Adipose tissue (tissue), 3 donors: ENCODE data around the gene PIGQ. TPM values are rescaled to one million over a fixed set of nuclear protein-coding genes. Genes with fewer than 3 reads are reported as not detected.

Experiments used
- H3K27ac ChIP-seq: one replicate; pipeline ENCODE4 v1.5.1; 2013; ENCODE audit warnings: low read depth, low read length
- WGBS, 3 donors: extraction: QIAGEN DNeasy Blood & Tissue Kit; methylation state at CpG; one replicate each; pipeline ENCODE4 v1.1.7; 2013; 5-methylcytosine and 5-hydroxymethylcytosine counted together
- polyA plus RNA-seq, 3 donors: library from polyadenylated mRNA; stranded (reverse); fragments of 200-250 nt; gene quantifications; one replicate each; pipeline ENCODE4 v1.2.3, GENCODE V29; 2013
- donor health status: healthy with polysubstance abuse.
- donor health status: Bipolar disorder and iron deficiency.
- donor health status: healthy.

The PIGQ gene
- polyA plus RNA-seq, 3 donors: 36.6 to 47.7 (median 37.6) TPM

GRCh38 chr16:578232-578869, 8.6 kb downstream of the PIGQ start:
- 84 to 90% (median 85%) methylated on average over 23 to 24 of the region's 24 CpGs for whole genome bisulfite sequencing, 3 donors
- no peak overlapping the region for H3K27ac ChIP-seq

GRCh38 chr16:578870-579405, 9.2 kb downstream of the PIGQ start:
- H3K27ac ChIP-seq: no peak overlapping the region
- WGBS, 3 donors: 20 to 37% (median 22%) methylated on average over 26 to 34 of the region's 34 CpGs

- WGBS, 3 donors: 56 to 92% (median 89%) methylated on average over 25 to 27 of the region's 27 CpGs
Measured at GRCh38 chr16:580141-580945, 10.6 kb downstream of the PIGQ start.

GRCh38 chr16:580946-581498, 11.3 kb downstream of the PIGQ start:
- H3K27ac ChIP-seq: no peak overlapping the region
- 58 to 95% (median 95%) methylated on average over 18 to 19 of the region's 19 CpGs for WGBS, 3 donors

More at GRCh38 chr16:580141-580945, 10.6 kb downstream of the PIGQ start:
- H3K27ac ChIP-seq: no peak overlapping the region

DNA sequence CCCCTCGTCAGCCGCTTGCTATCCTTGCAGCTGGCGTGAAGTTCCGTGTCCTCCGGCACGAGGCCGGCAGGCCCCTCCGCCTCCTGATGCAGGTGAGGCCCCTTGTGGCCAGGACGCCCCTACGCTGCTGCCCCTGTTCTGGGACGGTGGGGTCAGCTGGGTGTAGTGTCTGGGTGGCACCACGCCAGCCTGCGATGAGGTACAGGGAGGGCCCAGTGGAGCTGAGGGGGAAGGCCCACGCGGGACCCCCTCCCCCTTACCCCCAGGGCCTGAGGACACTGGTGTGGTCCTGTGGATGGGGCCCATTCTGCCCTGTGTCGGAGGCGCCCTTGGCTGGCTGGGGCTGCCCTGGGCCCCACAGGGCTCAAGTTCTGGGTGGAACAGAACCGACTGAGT, 12.4 kb downstream of the PIGQ start:
- 84 to 90% (median 86%) methylated on average over 15 to 18 of the region's 18 CpGs for WGBS, 3 donors

DNA sequence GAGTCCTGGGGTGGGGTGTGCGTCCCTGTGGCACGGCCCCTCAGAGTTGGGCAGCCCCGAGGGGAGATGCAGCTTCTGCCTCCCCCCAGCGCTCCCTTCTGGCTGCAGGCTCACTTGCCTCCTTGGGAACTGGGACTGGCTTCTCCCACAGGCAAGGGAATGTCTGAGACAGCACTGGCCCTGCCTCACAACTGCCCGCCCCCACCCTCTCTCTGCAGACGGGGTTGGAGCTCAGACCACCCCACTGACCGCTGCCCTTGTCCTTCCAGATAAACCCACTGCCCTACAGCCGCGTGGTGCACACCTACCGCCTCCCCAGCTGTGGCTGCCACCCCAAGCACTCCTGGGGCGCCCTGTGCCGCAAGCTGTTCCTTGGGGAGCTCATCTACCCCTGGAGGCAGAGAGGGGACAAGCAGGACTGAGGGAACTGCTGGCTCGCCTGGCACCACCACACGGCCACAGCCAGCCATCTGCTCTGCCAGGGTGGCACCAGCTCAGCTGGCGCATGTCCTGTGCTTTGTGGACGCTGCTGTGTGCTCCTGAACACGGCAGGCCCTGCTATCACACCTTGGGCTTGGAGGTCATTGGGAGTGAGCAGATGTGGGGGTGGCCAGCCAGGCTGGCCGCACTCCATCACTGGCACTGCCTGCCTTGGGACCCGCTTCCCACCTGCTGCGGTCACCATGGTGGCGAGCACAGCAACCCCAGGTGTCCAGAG, 13.0 kb downstream of the PIGQ start:
- WGBS, 3 donors: 48 to 91% (median 90%) methylated on average over 18 to 21 of the region's 21 CpGs

More for the DNA sequence above, 12.4 kb downstream of the PIGQ start:
- no peak overlapping the region for H3K27ac ChIP-seq

GRCh38 chr16:583470-583814, 13.7 kb downstream of the PIGQ start:
- H3K27ac ChIP-seq: no peak overlapping the region
- WGBS, 3 donors: 67 to 74% (median 71%) methylated on average over 16 of the region's 16 CpGs

More for the DNA sequence above, 13.0 kb downstream of the PIGQ start:
- H3K27ac ChIP-seq: no peak overlapping the region

DNA sequence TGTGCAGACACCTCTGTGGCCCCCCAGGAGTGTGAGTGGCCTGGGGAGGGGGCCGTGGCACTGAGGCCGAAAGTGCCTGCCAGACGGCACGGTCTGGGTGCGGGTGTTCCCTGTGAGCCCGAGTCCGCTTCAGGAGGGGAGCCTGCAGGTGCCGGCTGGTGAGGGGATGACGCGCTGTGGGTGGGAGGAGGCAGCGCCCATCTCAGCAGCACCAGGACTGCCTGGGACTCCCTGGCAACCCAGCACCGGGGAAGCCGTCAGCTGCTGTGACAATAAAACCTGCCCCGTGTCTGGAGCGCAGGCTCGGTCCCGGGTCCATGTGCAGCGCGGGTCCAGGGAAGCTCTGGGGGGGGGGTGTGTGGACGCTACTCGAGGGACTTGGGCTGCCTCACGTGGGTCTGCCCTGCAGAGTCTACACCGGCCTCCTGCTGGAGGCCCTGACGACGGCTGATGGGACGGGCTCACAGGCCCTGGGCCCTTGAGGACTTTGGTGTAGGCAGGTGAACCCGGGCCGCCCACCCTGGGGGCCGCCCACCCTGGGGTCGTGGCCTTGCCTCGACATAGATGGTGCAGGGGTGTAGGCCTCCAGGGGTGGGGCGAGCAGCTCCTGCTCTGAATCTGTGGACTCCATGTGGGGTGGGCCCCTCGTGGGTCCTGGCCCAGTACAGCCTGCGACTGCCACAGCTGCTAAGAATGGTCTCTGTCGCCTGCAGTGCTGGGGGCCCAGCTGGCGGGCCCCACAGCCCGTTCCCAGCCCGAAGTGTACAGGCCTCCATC, 14.2 kb downstream of the PIGQ start:
- no peak overlapping the region for H3K27ac ChIP-seq

DNA sequence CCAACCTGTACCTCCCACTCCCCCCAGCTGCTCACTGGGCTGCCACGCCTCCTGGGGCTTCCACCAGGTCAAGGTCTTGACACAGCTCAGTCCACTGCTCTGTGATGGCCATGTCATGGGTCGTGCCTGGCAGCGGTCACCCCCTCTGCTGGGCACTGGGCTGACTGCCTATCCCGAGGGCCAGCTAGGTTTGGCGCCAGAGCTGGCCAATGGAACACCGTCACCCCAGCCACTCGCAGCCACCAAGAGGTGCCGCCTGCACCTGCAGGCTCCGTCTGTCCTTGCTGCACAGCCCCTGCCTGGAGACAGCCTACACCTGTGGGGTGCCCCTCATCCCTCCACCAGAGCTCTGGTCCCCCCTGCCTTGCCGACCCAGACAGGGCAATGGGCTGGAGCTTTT, 15.6 kb downstream of the PIGQ start:
- H3K27ac ChIP-seq: no peak overlapping the region
- WGBS, 3 donors: 6 to 25% (median 19%) methylated on average over 10 of the region's 10 CpGs

More for the DNA sequence above, 14.2 kb downstream of the PIGQ start:
- WGBS, 3 donors: 45 to 75% (median 62%) methylated on average over 35 to 38 of the region's 38 CpGs

GRCh38 chr16:586047-586644, 16.4 kb downstream of the PIGQ start:
- H3K27ac ChIP-seq: no peak overlapping the region
- 41 to 57% (median 50%) methylated on average over 16 of the region's 16 CpGs for WGBS, 3 donors

- no peak overlapping the region for H3K27ac ChIP-seq
Measured at GRCh38 chr16:586645-587590, 17.1 kb downstream of the PIGQ start.

DNA sequence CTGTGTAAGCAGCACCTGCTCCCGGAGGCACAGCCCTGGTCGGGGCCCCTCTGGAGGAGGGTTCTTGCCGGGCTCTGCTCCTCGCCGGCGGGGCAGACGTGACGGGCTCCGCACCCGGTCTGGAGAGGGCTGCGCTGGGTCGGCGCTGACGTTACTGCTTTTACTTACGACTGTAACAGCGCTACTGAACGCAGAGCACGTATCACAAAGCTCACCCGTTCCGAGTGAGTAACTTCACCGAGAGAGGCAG, 18.8 kb downstream of the PIGQ start:
- WGBS, 3 donors: 0 to 1% (median 1%) methylated on average over 21 of the region's 21 CpGs

More at GRCh38 chr16:586645-587590, 17.1 kb downstream of the PIGQ start:
- 62 to 71% (median 70%) methylated on average over 14 of the region's 14 CpGs for WGBS, 3 donors

DNA sequence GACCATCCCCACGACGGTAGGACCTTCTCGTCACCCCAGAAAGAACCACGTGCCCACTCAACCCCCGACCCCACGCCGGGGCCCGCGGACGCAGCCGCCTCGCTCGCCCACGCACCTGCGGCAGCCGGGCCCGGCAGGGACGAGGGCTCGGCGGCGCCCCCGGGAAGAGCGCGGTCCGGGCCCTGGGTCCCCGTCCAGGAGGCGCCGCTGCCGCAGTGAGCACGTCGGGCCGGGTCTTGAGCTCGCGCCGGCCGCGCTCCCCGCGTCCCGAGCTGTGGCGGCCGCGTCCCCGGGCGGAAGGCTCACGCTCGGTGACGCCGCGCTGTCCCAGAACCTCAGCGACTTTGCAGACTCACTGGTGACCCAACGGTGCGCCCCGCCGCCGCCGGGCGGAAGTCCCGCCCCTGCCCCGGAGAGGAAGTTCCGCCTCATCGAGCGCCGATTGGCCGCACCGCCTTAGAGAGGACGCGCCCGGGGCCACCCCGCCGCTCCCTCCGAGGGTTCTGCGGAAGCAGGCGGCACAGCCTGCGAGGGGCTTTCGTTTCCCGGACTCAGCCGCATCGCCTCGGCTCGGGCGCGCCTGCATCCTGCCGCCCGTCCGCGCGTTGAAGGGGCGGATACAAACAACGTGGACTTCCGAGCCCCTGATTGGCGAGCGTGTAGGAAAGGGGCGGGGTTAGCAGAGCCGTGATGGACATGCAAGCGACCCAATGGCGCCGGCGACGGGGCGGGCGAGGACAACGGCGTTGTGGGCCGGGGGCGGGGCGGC, 19.3 kb downstream of the PIGQ start:
- H3K27ac ChIP-seq: peak overlapping the region; percentile 63
- WGBS, 3 donors: 0 to 1% (median 0%) methylated on average over 97 to 107 of the region's 107 CpGs

More for the DNA sequence above, 18.8 kb downstream of the PIGQ start:
- peak overlapping the region; percentile 63 for H3K27ac ChIP-seq

DNA sequence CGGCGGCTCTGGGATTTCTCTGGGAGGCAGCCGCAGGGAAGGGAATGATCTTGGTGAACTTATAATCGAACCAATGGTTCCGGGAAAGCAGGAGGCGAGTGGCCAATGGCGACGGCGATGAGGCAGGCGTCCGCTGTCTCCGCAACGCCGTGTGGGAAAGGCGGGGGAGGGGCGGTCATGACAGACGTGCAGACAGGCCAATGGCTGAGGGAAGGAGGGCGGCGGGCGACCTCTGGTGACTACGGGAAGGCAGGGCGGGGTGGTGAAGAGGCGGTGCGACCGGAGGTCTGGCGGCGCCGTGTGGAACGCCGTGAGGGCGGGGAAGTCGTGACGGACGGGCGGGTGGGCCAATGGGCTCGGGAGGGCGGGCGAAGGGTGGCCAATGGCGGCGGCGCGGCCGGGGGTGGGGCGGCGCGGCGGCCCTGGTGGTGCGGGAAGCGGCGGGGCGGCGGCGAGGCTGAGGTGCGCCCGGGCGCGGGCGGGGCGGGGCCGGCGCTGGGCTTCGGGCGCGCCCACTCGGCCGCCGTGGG, 20.0 kb downstream of the PIGQ start, which contains the start of gene RAB40C:
RAB40C (plus strand) TSS at position 409 of the 530 bp plus-strand sequence. CDS start 226 bp downstream, outside the sequence.
- WGBS, 3 donors: 0 to 1% (median 1%) methylated on average over 47 to 62 of the region's 67 CpGs
- peak within 1 kb of the TSS; percentile 63 for H3K27ac ChIP-seq

GRCh38 chr16:590188-590814, 20.5 kb downstream of the PIGQ start:
- 1% methylated on average over 50 to 71 of the region's 71 CpGs for WGBS, 3 donors
- H3K27ac ChIP-seq: peak overlapping the region; percentile 47
